Natural killer cell (primary cell): ENCODE results near the gene CADM2. TPM values are rescaled to one million over a fixed set of nuclear protein-coding genes. Genes with fewer than 3 reads are reported as not detected.

Experiments used
- ATAC-seq, 3 donors: fragments of 150-1000 bp in 2 of 3; fragments of 200-7000 bp in 1 of 3; cut with Tn5 transposase; 1 replicate in 1 of 3; 2 replicates in 2 of 3; pipeline ENCODE4 v1.10.0; 2021; ENCODE audit warnings: mild to moderate bottlenecking in 2 of 3, moderate library complexity in 2 of 3
- DNase-seq, 2 donors: peaks; one replicate each; pipeline versions ENCODE4 v3.0.0 to v3.0.0-alpha.2; 2013 to 2021; ENCODE audit warnings: mixed read lengths in 1 of 2
- H3K27ac ChIP-seq: one replicate; pipeline ENCODE4 v1.5.1; 2013; ENCODE audit warnings: mild to moderate bottlenecking, low read length
- H3K27me3 ChIP-seq: one replicate; pipeline ENCODE4 v1.6.1; 2013; ENCODE audit warnings: low read length; ENCODE audit not compliant: control insufficient read depth, insufficient read depth
- H3K36me3 ChIP-seq: one replicate; pipeline ENCODE4 v1.6.1; 2013; ENCODE audit warnings: low read length; ENCODE audit not compliant: control insufficient read depth, insufficient read depth
- H3K4me1 ChIP-seq: one replicate; pipeline ENCODE4 v1.6.1; 2013; ENCODE audit warnings: low read length; ENCODE audit not compliant: control insufficient read depth, insufficient read depth
- H3K4me3 ChIP-seq: one replicate; pipeline ENCODE4 v1.5.1; 2013; ENCODE audit warnings: low read length
- H3K9me3 ChIP-seq: one replicate; pipeline ENCODE4 v1.6.1; 2013; ENCODE audit warnings: low read length; ENCODE audit not compliant: control insufficient read depth, insufficient read depth
- H3K27ac Mint-ChIP-seq, 2 donors: one replicate each; pipeline ENCODE4 v1.8.0; 2022; ENCODE audit warnings: mild to moderate bottlenecking in 2 of 2, mixed read lengths in 2 of 2, moderate library complexity in 1 of 2
- H3K27me3 Mint-ChIP-seq, 2 donors: one replicate each; pipeline ENCODE4 v1.8.0; 2022; ENCODE audit warnings: low read depth in 2 of 2, mixed read lengths in 2 of 2
- H3K36me3 Mint-ChIP-seq: one replicate; pipeline ENCODE4 v1.8.0; 2022; ENCODE audit warnings: mixed read lengths
- H3K4me1 Mint-ChIP-seq, 2 donors: one replicate each; pipeline ENCODE4 v1.8.0; 2022; ENCODE audit warnings: mixed read lengths in 2 of 2
- H3K4me3 Mint-ChIP-seq: one replicate; pipeline ENCODE4 v1.8.0; 2022; ENCODE audit warnings: mild to moderate bottlenecking, moderate library complexity, mixed read lengths
- H3K9me3 Mint-ChIP-seq, 2 donors: one replicate each; pipeline ENCODE4 v1.8.0; 2022; ENCODE audit warnings: mixed read lengths in 2 of 2
- CTCF ChIP-seq: fragments of 200-600 bp; IDR thresholded peaks from one replicate; pipeline ENCODE4 v1.8.0; 2022; ENCODE audit warnings: antibody characterized with exemption
- WGBS: methylation state at CpG from one replicate; pipeline ENCODE4 v1.1.7; 2013; ENCODE audit warnings: missing lambda C conversion rate; ENCODE audit not compliant: insufficient coverage; 5-methylcytosine and 5-hydroxymethylcytosine counted together
- intact Hi-C: fragments of 100-400 bp; cut with micrococcal nuclease; formaldehyde crosslinking; loops from one replicate; pipeline ENCODE4 v1.14.2; 2022
- total RNA-seq, 4 donors: library from RNA; stranded (reverse); fragments of 120-200 nt in 1 of 4; gene quantifications; one replicate each; pipeline versions ENCODE4 v1.2.3 to v1.2.4, GENCODE V29; 2013 to 2022

CADM2 gene
- total RNA-seq, 3 donors from 2014 or later (not counting 1 experiment from before 2014, with no cell fraction given) = 0.07 TPM; not detected in 2

GRCh38 chr3:86056962-86057361 is 1098.2 kb downstream of the CADM2 start:
- no peaks in the 10 kb centered on the region for H3K36me3 Mint-ChIP-seq
- no peaks in the 10 kb centered on the region for H3K9me3 ChIP-seq
- H3K4me3 Mint-ChIP-seq = no peak overlapping the region
- H3K27ac ChIP-seq = no peak overlapping the region
- no peaks in the 10 kb centered on the region for H3K27me3 ChIP-seq
- WGBS = 76% methylated on average over 4 of the region's 5 CpGs
- H3K9me3 Mint-ChIP-seq = peaks cover 4 to 6% of the 10 kb centered on the region in 2 donors
- no peak for DNase-seq
- TF ChIP-seq CTCF = no peak
- H3K4me3 ChIP-seq = no peak overlapping the region
- intact Hi-C loops = no loop called here
- H3K27ac Mint-ChIP-seq = no peak overlapping the region
- no peaks in the 10 kb centered on the region for H3K27me3 Mint-ChIP-seq
- no peaks in the 10 kb centered on the region for H3K4me1 ChIP-seq
- no peaks in the 10 kb centered on the region for H3K36me3 ChIP-seq
- H3K4me1 Mint-ChIP-seq = no peaks in the 10 kb centered on the region
- ATAC-seq = no peak

GRCh38 chr3:86073799-86074198 is 1115.0 kb downstream of the CADM2 start:
- Mint-ChIP-seq H3K27ac (no peak overlapping the region), H3K27me3 (no peaks in the 10 kb centered on the region), H3K9me3 (peaks cover 2 to 3% of the 10 kb centered on the region in 2 donors), H3K36me3 (no peaks in the 10 kb centered on the region), H3K4me3 (no peak overlapping the region), H3K4me1 (no peaks in the 10 kb centered on the region)
- intact Hi-C loops = no loop called here
- H3K4me3 ChIP-seq = no peak overlapping the region
- no peak for TF ChIP-seq CTCF
- H3K27me3 ChIP-seq = no peaks in the 10 kb centered on the region
- no peaks in the 10 kb centered on the region for H3K36me3 ChIP-seq
- ATAC-seq (no peak), DNase-seq (no peak)
- no CpG with 5 or more reads among the region's 2 CpGs for WGBS
- H3K27ac ChIP-seq = no peak overlapping the region
- H3K9me3 ChIP-seq = peaks cover 3% of the 10 kb centered on the region
- H3K4me1 ChIP-seq = no peaks in the 10 kb centered on the region

- Mint-ChIP-seq H3K27me3 (no peaks in the 10 kb centered on the region), H3K4me3 (no peak overlapping the region), H3K27ac (no peak overlapping the region), H3K9me3 (peaks cover 11 to 32% of the 10 kb centered on the region in 2 donors), H3K4me1 (no peaks in the 10 kb centered on the region), H3K36me3 (peaks cover 17% of the 10 kb centered on the region)
- no peak for TF ChIP-seq CTCF
- ATAC-seq = no peak
- Histone ChIP-seq H3K4me1 (no peaks in the 10 kb centered on the region), H3K36me3 (no peaks in the 10 kb centered on the region), H3K4me3 (no peak overlapping the region), H3K27me3 (no peaks in the 10 kb centered on the region), H3K9me3 (peaks cover 24% of the 10 kb centered on the region), H3K27ac (no peak overlapping the region)
- no peak for DNase-seq
- intact Hi-C loops = no loop called here
- 82% methylated on average over 5 of the region's 6 CpGs for WGBS
These were observed 1128.5 kb downstream of the CADM2 start for GRCh38 chr3:86087160-86087871.

GRCh38 chr3:86104154-86104553 is 1145.4 kb downstream of the CADM2 start:
- H3K9me3 Mint-ChIP-seq = peaks cover 15 to 29% of the 10 kb centered on the region in 2 donors

More at GRCh38 chr3:86104154-86104553, 1145.4 kb downstream of the CADM2 start:
- Mint-ChIP-seq H3K4me1 (no peaks in the 10 kb centered on the region), H3K27ac (no peak overlapping the region), H3K36me3 (peaks cover 23% of the 10 kb centered on the region), H3K4me3 (no peak overlapping the region), H3K27me3 (no peaks in the 10 kb centered on the region)
- H3K9me3 ChIP-seq = peaks cover 11% of the 10 kb centered on the region
- TF ChIP-seq CTCF = no peak
- H3K27ac ChIP-seq = no peak overlapping the region
- H3K36me3 ChIP-seq = no peaks in the 10 kb centered on the region
- ATAC-seq (no peak), DNase-seq (no peak)
- intact Hi-C loops = no loop called here
- 100% methylated on average over 1 of the region's 1 CpG for WGBS
- no peaks in the 10 kb centered on the region for H3K27me3 ChIP-seq
- no peak overlapping the region for H3K4me3 ChIP-seq
- H3K4me1 ChIP-seq = no peaks in the 10 kb centered on the region
